GM03348 (cell line): ENCODE data around the gene AMPH.

Experiments
- DNase-seq: peaks from one replicate; pipeline ENCODE4 v3.0.0; 2012; ENCODE audit warnings: low spot score

The AMPH gene

GRCh38 chr7:38542156-38542555, 89.0 kb downstream of the AMPH start:
- peak; percentile 41 for DNase-seq

GRCh38 chr7:38541440-38541839, 89.7 kb downstream of the AMPH start:
- no peak for DNase-seq

GRCh38 chr7:38539477-38540081, 91.6 kb downstream of the AMPH start:
- no peak for DNase-seq

- no peak for DNase-seq
Measured at GRCh38 chr7:38535073-38535472, 96.1 kb downstream of the AMPH start.

GRCh38 chr7:38525857-38526256, 105.3 kb downstream of the AMPH start:
- no peak for DNase-seq

- DNase-seq: no peak
Measured at GRCh38 chr7:38524786-38525185, 106.4 kb downstream of the AMPH start.

- no peak for DNase-seq
Measured at GRCh38 chr7:38520741-38521140, 110.4 kb downstream of the AMPH start.

GRCh38 chr7:38518541-38518940, 112.6 kb downstream of the AMPH start:
- peak; percentile 19 for DNase-seq

GRCh38 chr7:38512704-38513103, 118.5 kb downstream of the AMPH start:
- peak; percentile 9 for DNase-seq

- DNase-seq: no peak
Measured at GRCh38 chr7:38512291-38512690, 118.9 kb downstream of the AMPH start.

GRCh38 chr7:38507384-38507783, 123.8 kb downstream of the AMPH start:
- DNase-seq: peak; percentile 53

- peak; percentile 67 for DNase-seq
Measured at GRCh38 chr7:38506756-38507155, 124.4 kb downstream of the AMPH start.

- DNase-seq: peak; percentile 42
Measured at GRCh38 chr7:38506004-38506403, 125.2 kb downstream of the AMPH start.

GRCh38 chr7:38504684-38505083, 126.5 kb downstream of the AMPH start:
- no peak for DNase-seq

- no peak for DNase-seq
Measured at GRCh38 chr7:38502848-38503247, 128.3 kb downstream of the AMPH start.

GRCh38 chr7:38502289-38502688, 128.9 kb downstream of the AMPH start:
- no peak for DNase-seq

GRCh38 chr7:38492010-38492409, 139.2 kb downstream of the AMPH start:
- no peak for DNase-seq

- no peak for DNase-seq
Measured at GRCh38 chr7:38482521-38482920, 148.7 kb downstream of the AMPH start.

- no peak for DNase-seq
Measured at GRCh38 chr7:38481401-38481800, 149.8 kb downstream of the AMPH start.

GRCh38 chr7:38478404-38478803, 152.8 kb downstream of the AMPH start:
- DNase-seq: no peak

GRCh38 chr7:38477333-38477732, 153.8 kb downstream of the AMPH start:
- DNase-seq: no peak

GRCh38 chr7:38476764-38477163, 154.4 kb downstream of the AMPH start:
- DNase-seq: no peak

GRCh38 chr7:38465956-38466355, 165.2 kb downstream of the AMPH start:
- no peak for DNase-seq
